CD4-positive, alpha-beta T cell (primary cell): Measurements from ENCODE around the gene ELP4. TPM values are rescaled to one million over a fixed set of nuclear protein-coding genes. Genes with fewer than 3 reads are reported as not detected.

Experiments used
- ATAC-seq: fragments of 200-7000 bp; cut with Tn5 transposase; one replicate; pipeline ENCODE4 v1.10.0; 2022; ENCODE audit warnings: mild to moderate bottlenecking; ENCODE audit not compliant: poor library complexity
- CTCF ChIA-PET: fragments of 350-600 bp; sonication (Branson Sonifier 250); formaldehyde crosslinking; loops from one replicate; lab custom pipeline; 2021; ENCODE audit warnings: antibody characterized with exemption, inconsistent platforms; lab: Charles Lee
- POLR2A ChIA-PET: fragments of 350-600 bp; sonication (Branson Sonifier 250); formaldehyde crosslinking; loops from one replicate; lab custom pipeline; 2021; ENCODE audit warnings: antibody characterized with exemption, inconsistent platforms; lab: Charles Lee
- DNase-seq, 14 experiments: peaks; one replicate each; pipeline ENCODE4 v3.0.0-alpha.2; 2013 to 2020; ENCODE audit warnings: mixed read lengths in 2 of 14
- H3K27ac ChIP-seq, 2 donors: one replicate each; pipeline versions ENCODE4 v1.5.1 to v1.7.0; 2013; ENCODE audit warnings: low read length in 2 of 2, low read depth in 1 of 2, mild to moderate bottlenecking in 1 of 2
- H3K27me3 ChIP-seq, 2 experiments: 1 replicate in 1 of 2; 2 replicates in 1 of 2; pipeline versions ENCODE4 v1.6.1 to v1.7.0; 2013; ENCODE audit warnings: low read length in 2 of 2, control low read depth in 1 of 2, mild to moderate bottlenecking in 1 of 2, moderate library complexity in 1 of 2; ENCODE audit not compliant: insufficient read depth in 2 of 2, control insufficient read depth in 1 of 2
- H3K36me3 ChIP-seq: one replicate; pipeline ENCODE4 v1.6.1; 2013; ENCODE audit warnings: low read length, control low read depth; ENCODE audit not compliant: insufficient read depth
- H3K4me1 ChIP-seq: one replicate; pipeline ENCODE4 v1.6.1; 2013; ENCODE audit warnings: low read length, control low read depth; ENCODE audit not compliant: insufficient read depth
- H3K4me3 ChIP-seq: one replicate; pipeline ENCODE4 v1.5.1; 2013; ENCODE audit warnings: mild to moderate bottlenecking, low read length, moderate library complexity
- H3K9me3 ChIP-seq, 2 experiments: 1 replicate in 1 of 2; 2 replicates in 1 of 2; pipeline versions ENCODE4 v1.6.1 to v1.7.0; 2013; ENCODE audit warnings: low read length in 2 of 2, mild to moderate bottlenecking in 2 of 2, control low read depth in 1 of 2, moderate library complexity in 1 of 2; ENCODE audit not compliant: control insufficient read depth in 1 of 2, insufficient read depth in 1 of 2
- H3K27ac Mint-ChIP-seq: one replicate; pipeline ENCODE4 v1.8.0; 2020; ENCODE audit warnings: mixed read lengths
- H3K27me3 Mint-ChIP-seq: one replicate; pipeline ENCODE4 v1.8.0; 2021; ENCODE audit warnings: mixed read lengths
- H3K36me3 Mint-ChIP-seq: one replicate; pipeline ENCODE4 v1.8.0; 2021; ENCODE audit warnings: low read depth, mixed read lengths
- H3K4me1 Mint-ChIP-seq: one replicate; pipeline ENCODE4 v1.8.0; 2021; ENCODE audit warnings: low read depth, mixed read lengths
- H3K4me3 Mint-ChIP-seq: one replicate; pipeline ENCODE4 v1.8.0; 2020; ENCODE audit warnings: mild to moderate bottlenecking, mixed read lengths
- H3K9me3 Mint-ChIP-seq: one replicate; pipeline ENCODE4 v1.8.0; 2020; ENCODE audit warnings: mixed read lengths
- CTCF ChIP-seq: fragments of 200-600 bp; IDR thresholded peaks from one replicate; pipeline ENCODE4 v1.8.0; 2022; ENCODE audit warnings: antibody characterized with exemption, mild to moderate bottlenecking
- intact Hi-C, 2 experiments: fragments of 100-400 bp; cut with DNase I in 1 of 2; cut with micrococcal nuclease in 1 of 2; formaldehyde crosslinking; loops; one replicate each; pipeline versions ENCODE4 v1.15.1 to v1.9.0; 2023 to 2025; cut with DNase I, micrococcal nuclease
- total RNA-seq, 174 experiments: library from RNA in 2 of 174; stranded (reverse) in 2 of 174; gene quantifications; one replicate each; pipeline ENCODE4 v1.2.3 and lab custom pipeline; 2021 to 2026

ELP4 gene
- total RNA-seq, 2 experiments from 2014 or later: 9.5 to 10.3 TPM

DNA sequence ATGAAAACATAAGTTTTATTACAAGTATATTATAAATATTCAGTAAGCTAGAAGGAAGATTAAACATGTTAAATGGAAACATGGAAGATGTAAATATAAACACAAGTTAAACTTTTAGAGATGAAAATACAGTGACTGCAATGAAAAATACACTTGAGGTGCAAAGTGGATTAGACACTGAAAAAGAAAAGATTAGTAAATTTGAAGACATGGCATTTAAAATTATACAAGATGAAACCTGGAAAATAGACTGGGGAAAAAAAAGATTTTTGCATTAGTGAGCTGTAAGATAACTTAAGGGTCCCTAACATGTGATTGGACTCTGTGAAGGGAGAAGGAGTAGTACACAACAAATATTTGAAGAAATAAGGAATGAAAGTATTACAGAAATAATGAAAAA, 33.3 kb downstream of the ELP4 start:
- H3K27ac ChIP-seq: no peak overlapping the region
- Mint-ChIP-seq H3K4me3 (no peak overlapping the region), H3K27ac (no peak overlapping the region), H3K27me3 (no peaks in the 10 kb centered on the region), H3K36me3 (peaks cover 52% of the 10 kb centered on the region), H3K9me3 (no peaks in the 10 kb centered on the region), H3K4me1 (no peaks in the 10 kb centered on the region)
- H3K4me3 ChIP-seq: no peak overlapping the region
- ChIA-PET CTCF (no interaction called here), POLR2A (no interaction called here)
- no peaks in the 10 kb centered on the region for H3K27me3 ChIP-seq
- no peak for DNase-seq
- peaks cover 22% of the 10 kb centered on the region for H3K36me3 ChIP-seq
- no peaks in the 10 kb centered on the region for H3K4me1 ChIP-seq
- ATAC-seq: no peak
- no peak for TF ChIP-seq CTCF
- intact Hi-C loops: loop anchor here in 1 of 2 experiments (2.0 kb wide), 1 partner anchor 20 kb away; no protein-coding TSS in a partner anchor
- H3K9me3 ChIP-seq: no peaks in the 10 kb centered on the region

DNA sequence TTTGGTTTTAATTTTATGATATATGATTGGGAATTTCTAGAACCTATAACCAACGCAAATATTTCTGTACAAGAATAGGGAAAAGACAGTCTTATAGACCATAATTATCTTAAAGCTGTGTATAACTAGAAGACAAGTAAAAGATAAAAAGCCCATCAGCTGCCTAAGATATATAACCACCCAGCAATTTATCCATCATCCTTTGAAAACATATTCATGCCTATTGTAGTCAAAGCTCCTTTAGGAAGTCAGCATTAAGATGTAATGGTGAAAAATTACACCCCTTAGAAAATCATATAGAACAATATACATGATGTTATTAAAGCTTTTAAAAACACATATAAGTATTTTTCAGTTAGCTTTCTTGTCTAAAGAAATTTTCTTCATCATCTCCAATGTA, 46.4 kb downstream of the ELP4 start:
- no peak for ATAC-seq
- Histone ChIP-seq H3K27me3 (no peaks in the 10 kb centered on the region), H3K36me3 (no peaks in the 10 kb centered on the region), H3K27ac (no peak overlapping the region), H3K4me3 (no peak overlapping the region), H3K9me3 (no peaks in the 10 kb centered on the region), H3K4me1 (no peaks in the 10 kb centered on the region)
- no peaks in the 10 kb centered on the region for H3K4me1 Mint-ChIP-seq
- no peaks in the 10 kb centered on the region for H3K27me3 Mint-ChIP-seq
- CTCF ChIA-PET: no interaction called here
- no peaks in the 10 kb centered on the region for H3K9me3 Mint-ChIP-seq
- no peak for TF ChIP-seq CTCF
- POLR2A ChIA-PET: no interaction called here
- intact Hi-C loops: no loop called here
- no peak for DNase-seq
- H3K36me3 Mint-ChIP-seq: no peaks in the 10 kb centered on the region
- no peak overlapping the region for H3K27ac Mint-ChIP-seq
- H3K4me3 Mint-ChIP-seq: no peak overlapping the region

GRCh38 chr11:31558001-31558400, 48.4 kb downstream of the ELP4 start:
- H3K36me3 Mint-ChIP-seq: peaks cover 1% of the 10 kb centered on the region
- no peaks in the 10 kb centered on the region for H3K36me3 ChIP-seq
- H3K4me3 Mint-ChIP-seq: no peak overlapping the region
- no peak overlapping the region for H3K4me3 ChIP-seq
- DNase-seq (no peak), ATAC-seq (no peak)
- no peak for TF ChIP-seq CTCF
- H3K4me1 ChIP-seq: no peaks in the 10 kb centered on the region
- H3K27me3 ChIP-seq: no peaks in the 10 kb centered on the region
- H3K9me3 Mint-ChIP-seq: no peaks in the 10 kb centered on the region
- intact Hi-C loops: no loop called here
- no peak overlapping the region for H3K27ac Mint-ChIP-seq
- ChIA-PET CTCF (no interaction called here), POLR2A (no interaction called here)
- no peaks in the 10 kb centered on the region for H3K4me1 Mint-ChIP-seq
- no peaks in the 10 kb centered on the region for H3K27me3 Mint-ChIP-seq
- H3K27ac ChIP-seq: no peak overlapping the region
- H3K9me3 ChIP-seq: no peaks in the 10 kb centered on the region
